Naive thymus-derived CD4-positive, alpha-beta T cell (primary cell): ENCODE measurements around the gene ID2. TPM values are rescaled to one million over a fixed set of nuclear protein-coding genes. Genes with fewer than 3 reads are reported as not detected.

Experiments used
- ATAC-seq: fragments of 150-1000 bp; cut with Tn5 transposase; 2 replicates; pipeline ENCODE4 v1.10.0; 2021; ENCODE audit warnings: mild to moderate bottlenecking, moderate library complexity
- CTCF ChIA-PET: fragments of 350-600 bp; sonication (Branson Sonifier 250); formaldehyde crosslinking; loops from one replicate; lab custom pipeline; 2021; ENCODE audit warnings: antibody characterized with exemption; lab: Charles Lee
- POLR2A ChIA-PET: fragments of 350-600 bp; sonication (Branson Sonifier 250); formaldehyde crosslinking; loops from one replicate; lab custom pipeline; 2021; ENCODE audit warnings: antibody characterized with exemption, inconsistent platforms; lab: Charles Lee
- DNase-seq, 9 donors: peaks; one replicate each; pipeline versions ENCODE4 v3.0.0 to v3.0.0-alpha.2; 2020 to 2022; ENCODE audit warnings: mixed read lengths in 1 of 9
- H3K27ac ChIP-seq: one replicate; pipeline ENCODE4 v1.7.0; 2013; ENCODE audit warnings: mild to moderate bottlenecking, low read depth, low read length, moderate library complexity
- H3K27me3 ChIP-seq, 2 donors: one replicate each; pipeline ENCODE4 v1.7.0; 2013; ENCODE audit warnings: low read length in 2 of 2, mild to moderate bottlenecking in 2 of 2, moderate library complexity in 2 of 2; ENCODE audit not compliant: control insufficient read depth in 2 of 2, insufficient read depth in 2 of 2
- H3K36me3 ChIP-seq, 3 experiments: 1 replicate in 2 of 3; 2 replicates in 1 of 3; pipeline ENCODE4 v1.7.0; 2013; ENCODE audit warnings: low read length in 3 of 3, mild to moderate bottlenecking in 3 of 3, moderate library complexity in 1 of 3; ENCODE audit not compliant: insufficient read depth in 3 of 3, control insufficient read depth in 2 of 3
- H3K4me1 ChIP-seq, 2 donors: one replicate each; pipeline ENCODE4 v1.7.0; 2013; ENCODE audit warnings: low read length in 2 of 2, mild to moderate bottlenecking in 2 of 2, moderate library complexity in 1 of 2; ENCODE audit not compliant: control insufficient read depth in 2 of 2, insufficient read depth in 2 of 2
- H3K4me3 ChIP-seq: 2 replicates; pipeline ENCODE4 v1.7.0; 2013; ENCODE audit warnings: mild to moderate bottlenecking, low read length
- H3K9me3 ChIP-seq, 3 experiments: 1 replicate in 2 of 3; 2 replicates in 1 of 3; pipeline ENCODE4 v1.7.0; 2013; ENCODE audit warnings: low read length in 3 of 3; ENCODE audit not compliant: control insufficient read depth in 2 of 3
- H3K27ac Mint-ChIP-seq, 9 donors: one replicate each; pipeline ENCODE4 v1.8.0; 2020 to 2022; ENCODE audit warnings: mixed read lengths in 9 of 9, mild to moderate bottlenecking in 8 of 9, moderate library complexity in 5 of 9, inconsistent platforms in 2 of 9
- H3K27me3 Mint-ChIP-seq, 5 donors: one replicate each; pipeline ENCODE4 v1.8.0; 2021 to 2022; ENCODE audit warnings: mixed read lengths in 5 of 5, mild to moderate bottlenecking in 1 of 5
- H3K36me3 Mint-ChIP-seq, 5 donors: one replicate each; pipeline ENCODE4 v1.8.0; 2020 to 2022; ENCODE audit warnings: mixed read lengths in 5 of 5, mild to moderate bottlenecking in 3 of 5, inconsistent platforms in 1 of 5
- H3K4me1 Mint-ChIP-seq, 7 donors: one replicate each; pipeline ENCODE4 v1.8.0; 2020 to 2022; ENCODE audit warnings: mixed read lengths in 7 of 7, mild to moderate bottlenecking in 3 of 7, inconsistent platforms in 1 of 7
- H3K4me3 Mint-ChIP-seq, 10 donors: one replicate each; pipeline ENCODE4 v1.8.0; 2020 to 2022; ENCODE audit warnings: mild to moderate bottlenecking in 10 of 10, mixed read lengths in 10 of 10, moderate library complexity in 6 of 10, inconsistent platforms in 2 of 10
- H3K9me3 Mint-ChIP-seq, 11 donors: one replicate each; pipeline ENCODE4 v1.8.0; 2020 to 2022; ENCODE audit warnings: mixed read lengths in 11 of 11, mild to moderate bottlenecking in 4 of 11, inconsistent platforms in 1 of 11, moderate library complexity in 1 of 11
- intact Hi-C, 2 donors: fragments of 100-400 bp; cut with micrococcal nuclease; formaldehyde crosslinking; loops; one replicate each; pipeline ENCODE4 v1.15.1; 2023
- polyA plus RNA-seq, 2 donors: library from polyadenylated mRNA; unstranded; fragments of 300-500 nt; fragmentation: Illumina TruSeq; gene quantifications; one replicate each; pipeline ENCODE4 v1.2.3, GENCODE V29; 2021
- total RNA-seq, 6 experiments: library from RNA in 5 of 6; stranded (reverse) in 5 of 6; gene quantifications; 1 replicate in 5 of 6; 2 replicates in 1 of 6; pipeline ENCODE4 v1.2.3 and lab custom pipeline; 2021 to 2026

Gene ID2
- total and polyA plus RNA-seq, 7 experiments from 2014 or later: 43.0 to 309 (median 177) TPM

GRCh38 chr2:8646731-8647461 is 35.0 kb upstream of the ID2 start:
- Mint-ChIP-seq H3K36me3 (no peaks in the 10 kb centered on the region), H3K27me3 (peaks cover 0 to 2% (median 0%) of the 10 kb centered on the region in 5 donors), H3K4me1 (peaks cover 0 to 4% (median 0%) of the 10 kb centered on the region in 7 donors), H3K9me3 (peaks cover 0 to 11% (median 0%) of the 10 kb centered on the region in 11 donors), H3K4me3 (no peak overlapping the region), H3K27ac (no peak overlapping the region)
- ATAC-seq (no peak), DNase-seq (no peak)
- Histone ChIP-seq H3K9me3 (peaks cover 0 to 8% (median 0%) of the 10 kb centered on the region in 3 experiments), H3K4me1 (no peaks in the 10 kb centered on the region), H3K27me3 (no peaks in the 10 kb centered on the region), H3K4me3 (no peak overlapping the region), H3K27ac (no peak overlapping the region), H3K36me3 (no peaks in the 10 kb centered on the region)
- CTCF ChIA-PET: interaction anchor here (0.6 kb wide), 1 partner anchor 15 kb away, joined by 3 read pairs; no protein-coding TSS in a partner anchor
- intact Hi-C loops: no loop called here
- POLR2A ChIA-PET: no interaction called here

GRCh38 chr2:8647462-8647857 is 34.4 kb upstream of the ID2 start:
- Mint-ChIP-seq H3K36me3 (no peaks in the 10 kb centered on the region), H3K4me1 (peaks cover 0 to 4% (median 0%) of the 10 kb centered on the region in 7 donors), H3K9me3 (peaks cover 0 to 11% (median 0%) of the 10 kb centered on the region in 11 donors), H3K27ac (no peak overlapping the region), H3K4me3 (no peak overlapping the region), H3K27me3 (peaks cover 0 to 2% (median 0%) of the 10 kb centered on the region in 5 donors)
- no peak for ATAC-seq
- Histone ChIP-seq H3K4me3 (no peak overlapping the region), H3K27ac (no peak overlapping the region), H3K27me3 (no peaks in the 10 kb centered on the region), H3K9me3 (peaks cover 0 to 8% (median 0%) of the 10 kb centered on the region in 3 experiments), H3K36me3 (no peaks in the 10 kb centered on the region), H3K4me1 (no peaks in the 10 kb centered on the region)
- ChIA-PET CTCF (no interaction called here), POLR2A (no interaction called here)
- DNase-seq: no peak
- intact Hi-C loops: no loop called here

- Histone ChIP-seq H3K9me3 (peaks cover 0 to 8% (median 0%) of the 10 kb centered on the region in 3 experiments), H3K27me3 (no peaks in the 10 kb centered on the region), H3K27ac (no peak overlapping the region), H3K4me1 (no peaks in the 10 kb centered on the region), H3K36me3 (no peaks in the 10 kb centered on the region), H3K4me3 (no peak overlapping the region)
- H3K4me3 Mint-ChIP-seq: no peak overlapping the region
- no peak for DNase-seq
- no peak overlapping the region for H3K27ac Mint-ChIP-seq
- peaks cover 0 to 11% (median 0%) of the 10 kb centered on the region in 11 donors for H3K9me3 Mint-ChIP-seq
- H3K27me3 Mint-ChIP-seq: peaks cover 0 to 4% (median 0%) of the 10 kb centered on the region in 5 donors
- CTCF ChIA-PET: no interaction called here
- H3K36me3 Mint-ChIP-seq: no peaks in the 10 kb centered on the region
- POLR2A ChIA-PET: no interaction called here
- no peak for ATAC-seq
- intact Hi-C loops: no loop called here
- peaks cover 0 to 4% (median 0%) of the 10 kb centered on the region in 7 donors for H3K4me1 Mint-ChIP-seq
Observed at GRCh38 chr2:8648441-8649213, 33.2 kb upstream of the ID2 start.

- Histone ChIP-seq H3K27me3 (no peaks in the 10 kb centered on the region), H3K4me3 (no peak overlapping the region), H3K9me3 (peaks cover 0 to 8% (median 0%) of the 10 kb centered on the region in 3 experiments), H3K27ac (no peak overlapping the region), H3K36me3 (no peaks in the 10 kb centered on the region), H3K4me1 (no peaks in the 10 kb centered on the region)
- intact Hi-C loops: no loop called here
- ATAC-seq: no peak
- Mint-ChIP-seq H3K9me3 (peaks cover 0 to 11% (median 0%) of the 10 kb centered on the region in 11 donors), H3K36me3 (no peaks in the 10 kb centered on the region), H3K4me3 (no peak overlapping the region), H3K27ac (no peak overlapping the region), H3K27me3 (peaks cover 0 to 4% (median 0%) of the 10 kb centered on the region in 5 donors), H3K4me1 (no peaks in the 10 kb centered on the region)
- no peak for DNase-seq
- POLR2A ChIA-PET: no interaction called here
- CTCF ChIA-PET: no interaction called here
Observed at GRCh38 chr2:8649718-8650117, 32.1 kb upstream of the ID2 start.

GRCh38 chr2:8650256-8650655 is 31.6 kb upstream of the ID2 start:
- no peak overlapping the region for H3K4me3 ChIP-seq
- intact Hi-C loops: no loop called here
- no peak for DNase-seq
- Mint-ChIP-seq H3K4me1 (no peaks in the 10 kb centered on the region), H3K4me3 (no peak overlapping the region), H3K27me3 (peaks cover 0 to 4% (median 0%) of the 10 kb centered on the region in 5 donors), H3K27ac (no peak overlapping the region), H3K9me3 (peaks cover 0 to 11% (median 0%) of the 10 kb centered on the region in 11 donors), H3K36me3 (no peaks in the 10 kb centered on the region)
- no peaks in the 10 kb centered on the region for H3K4me1 ChIP-seq
- no peaks in the 10 kb centered on the region for H3K27me3 ChIP-seq
- ChIA-PET CTCF (no interaction called here), POLR2A (no interaction called here)
- H3K36me3 ChIP-seq: no peaks in the 10 kb centered on the region
- ATAC-seq: no peak
- H3K9me3 ChIP-seq: peaks cover 0 to 8% (median 0%) of the 10 kb centered on the region in 3 experiments
- H3K27ac ChIP-seq: no peak overlapping the region

- DNase-seq (no peak), ATAC-seq (no peak)
- Mint-ChIP-seq H3K27me3 (peaks cover 0 to 17% (median 7%) of the 10 kb centered on the region in 5 donors), H3K4me3 (no peak overlapping the region), H3K9me3 (peaks cover 0 to 3% (median 0%) of the 10 kb centered on the region in 11 donors), H3K4me1 (peaks cover 5 to 14% (median 9%) of the 10 kb centered on the region in 7 donors), H3K27ac (no peak overlapping the region), H3K36me3 (no peaks in the 10 kb centered on the region)
- intact Hi-C loops: no loop called here
- Histone ChIP-seq H3K4me3 (no peak overlapping the region), H3K9me3 (no peaks in the 10 kb centered on the region), H3K27ac (no peak overlapping the region), H3K36me3 (no peaks in the 10 kb centered on the region), H3K27me3 (no peaks in the 10 kb centered on the region), H3K4me1 (no peaks in the 10 kb centered on the region)
- ChIA-PET CTCF (no interaction called here), POLR2A (no interaction called here)
Observed at GRCh38 chr2:8652774-8653426, 29.0 kb upstream of the ID2 start.
